ENCODE measurements around the gene ITIH4.

ITIH4 gene

GRCh38 chr3:52831500-52832301 lies 1.2 kb upstream of the ITIH4 start:
- peak; percentile 66 for DNase-seq

DNA sequence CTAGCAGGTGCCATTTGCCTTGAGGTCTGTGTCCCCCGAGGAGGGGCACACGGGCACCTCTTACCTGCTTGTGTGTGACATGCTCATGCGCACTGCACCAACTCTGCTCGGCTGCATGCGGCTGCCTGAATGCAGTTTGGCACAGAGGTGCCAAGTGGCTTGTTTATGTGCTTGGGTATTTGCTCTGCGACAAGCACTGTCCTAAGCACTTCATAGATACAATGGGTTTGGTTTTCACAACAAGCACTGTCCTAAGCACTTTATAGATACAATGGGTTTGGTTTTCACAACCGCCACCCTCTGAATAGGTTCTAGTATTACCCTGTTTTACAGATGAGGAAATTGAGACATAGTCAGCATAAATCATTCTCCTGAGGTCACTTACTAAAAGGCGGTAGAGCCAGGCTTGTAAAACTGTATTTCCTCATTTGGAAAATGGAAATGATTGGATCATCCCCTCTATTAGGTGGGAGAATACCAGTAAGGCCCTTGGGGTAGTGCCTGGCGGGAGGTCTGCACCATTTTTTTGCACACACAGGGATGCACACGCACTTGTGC lies 487 bp downstream of the ITIH4 start:
- DNase-seq, result no peak

GRCh38 chr3:52829482-52829881 lies 990 bp downstream of the ITIH4 start:
- DNase-seq, result no peak

DNA sequence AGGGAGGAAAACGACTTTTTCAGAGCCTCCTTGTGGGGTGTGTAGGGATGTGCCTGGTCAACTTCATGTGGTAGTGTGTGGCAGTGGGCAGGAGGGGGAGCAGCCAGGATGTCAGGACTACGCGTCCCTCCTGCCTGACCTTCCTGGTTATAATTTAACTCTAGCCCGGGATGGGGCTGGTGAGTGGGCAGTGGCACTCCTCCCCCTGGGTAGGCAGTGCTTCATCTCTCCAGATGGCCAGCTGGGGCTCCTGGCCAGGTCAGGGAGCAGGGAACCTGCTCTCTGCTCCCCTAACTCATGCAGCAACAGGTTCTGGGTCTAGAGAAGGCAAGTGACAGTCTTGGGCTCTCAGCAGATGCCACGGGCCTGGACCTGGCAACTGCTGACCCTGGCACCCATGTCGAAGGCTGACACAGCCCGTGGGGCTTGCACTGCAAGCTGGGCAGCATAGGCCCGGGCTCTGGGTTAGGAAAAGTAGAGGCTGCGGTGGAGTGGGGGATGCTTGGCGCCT lies 2.6 kb downstream of the ITIH4 start:
- no peak for DNase-seq

GRCh38 chr3:52827441-52827840 lies 3.0 kb downstream of the ITIH4 start:
- DNase-seq, result peak; percentile 13

GRCh38 chr3:52824037-52824436 lies 6.4 kb downstream of the ITIH4 start:
- DNase-seq, result no peak

DNA sequence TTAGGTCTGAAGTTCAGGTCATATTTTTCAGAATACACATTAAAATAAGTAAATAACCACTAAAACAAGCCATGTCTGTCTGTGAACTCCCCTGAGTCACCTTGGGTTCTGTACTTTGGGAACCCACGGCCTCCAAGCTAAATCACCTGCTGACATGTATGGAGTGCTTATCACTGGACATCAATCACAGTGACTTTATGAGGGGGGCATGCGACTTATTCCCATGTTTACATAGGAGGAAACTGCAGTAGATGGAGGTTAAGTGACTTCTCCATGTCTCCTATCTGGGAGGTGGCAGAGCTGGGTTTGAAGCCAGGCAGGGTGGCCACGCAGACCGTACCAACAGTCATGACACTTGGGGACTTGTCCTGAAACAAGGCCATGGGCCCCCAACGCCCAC lies 8.1 kb downstream of the ITIH4 start:
- no peak for DNase-seq

DNA sequence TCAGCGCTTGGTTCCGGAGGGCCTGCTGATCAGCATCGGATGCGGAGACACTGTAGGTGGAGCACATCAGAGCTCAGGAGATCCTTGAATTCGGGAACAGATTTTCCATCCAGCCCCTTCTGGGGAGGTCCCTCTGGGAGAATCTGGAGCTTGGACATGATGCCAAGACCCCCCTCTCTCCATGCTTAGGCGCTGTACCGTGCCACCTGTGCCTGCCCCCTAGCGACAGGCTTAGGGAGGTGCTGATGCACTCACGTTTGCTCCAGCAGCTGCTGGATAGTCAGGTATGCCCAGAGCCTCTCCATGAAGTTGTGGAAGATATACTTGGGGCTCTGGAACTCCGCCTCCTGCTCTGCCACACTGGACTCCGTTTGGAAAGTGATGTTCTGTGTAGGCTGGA lies 9.7 kb downstream of the ITIH4 start:
- no peak for DNase-seq

GRCh38 chr3:52819936-52820335 lies 10.5 kb downstream of the ITIH4 start:
- DNase-seq, result no peak

DNA sequence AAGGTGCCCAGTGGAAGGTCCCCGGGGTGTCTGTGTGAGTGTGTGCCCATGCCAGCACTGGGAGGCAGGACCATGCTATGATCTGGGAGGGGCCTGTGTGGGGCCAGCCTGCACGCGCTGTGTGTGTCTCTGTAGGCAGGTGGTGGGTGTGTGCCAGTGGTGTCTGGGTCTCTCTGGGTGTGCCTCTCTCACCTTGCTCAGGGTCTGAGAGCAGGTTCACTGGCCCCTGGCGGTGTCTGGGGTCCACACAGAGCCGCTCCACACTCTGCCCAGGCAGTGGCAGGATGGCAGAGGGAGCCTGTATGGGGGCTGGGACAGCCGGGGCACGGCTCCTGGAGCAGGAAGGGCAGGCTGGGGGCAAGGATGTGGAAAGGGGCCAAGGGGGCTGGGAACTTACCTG lies 12.6 kb downstream of the ITIH4 start:
- DNase-seq, result no peak

GRCh38 chr3:52817221-52817620 lies 13.3 kb downstream of the ITIH4 start:
- DNase-seq, result no peak

GRCh38 chr3:52816654-52817053 lies 13.8 kb downstream of the ITIH4 start:
- DNase-seq, result no peak

GRCh38 chr3:52816199-52816598 lies 14.3 kb downstream of the ITIH4 start:
- DNase-seq, result no peak

GRCh38 chr3:52813810-52814209 lies 16.7 kb downstream of the ITIH4 start:
- DNase-seq, result no peak

- DNase-seq, result no peak
These were observed 18.9 kb downstream of the ITIH4 start for GRCh38 chr3:52811452-52812011.

DNA sequence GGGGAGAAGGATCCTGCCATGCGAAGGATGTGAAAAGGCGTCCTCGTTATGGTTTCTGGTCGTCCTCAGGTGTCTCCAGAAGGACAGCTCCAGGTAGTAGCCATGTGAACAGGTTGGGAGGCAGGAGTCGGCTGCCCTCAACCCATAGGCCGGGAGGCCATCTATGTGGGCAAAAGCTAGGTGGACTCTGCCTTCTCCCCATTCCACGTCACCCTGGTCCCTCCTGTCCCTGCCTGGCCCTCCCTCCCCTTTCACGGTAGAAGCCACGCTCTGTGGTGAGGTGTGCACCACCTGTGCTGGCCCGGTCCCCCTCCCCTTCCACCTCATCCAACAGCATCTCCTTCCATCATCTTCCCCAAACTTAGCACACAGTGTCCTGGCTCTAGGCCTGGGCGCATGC lies 19.5 kb downstream of the ITIH4 start:
- DNase-seq, result no peak

DNA sequence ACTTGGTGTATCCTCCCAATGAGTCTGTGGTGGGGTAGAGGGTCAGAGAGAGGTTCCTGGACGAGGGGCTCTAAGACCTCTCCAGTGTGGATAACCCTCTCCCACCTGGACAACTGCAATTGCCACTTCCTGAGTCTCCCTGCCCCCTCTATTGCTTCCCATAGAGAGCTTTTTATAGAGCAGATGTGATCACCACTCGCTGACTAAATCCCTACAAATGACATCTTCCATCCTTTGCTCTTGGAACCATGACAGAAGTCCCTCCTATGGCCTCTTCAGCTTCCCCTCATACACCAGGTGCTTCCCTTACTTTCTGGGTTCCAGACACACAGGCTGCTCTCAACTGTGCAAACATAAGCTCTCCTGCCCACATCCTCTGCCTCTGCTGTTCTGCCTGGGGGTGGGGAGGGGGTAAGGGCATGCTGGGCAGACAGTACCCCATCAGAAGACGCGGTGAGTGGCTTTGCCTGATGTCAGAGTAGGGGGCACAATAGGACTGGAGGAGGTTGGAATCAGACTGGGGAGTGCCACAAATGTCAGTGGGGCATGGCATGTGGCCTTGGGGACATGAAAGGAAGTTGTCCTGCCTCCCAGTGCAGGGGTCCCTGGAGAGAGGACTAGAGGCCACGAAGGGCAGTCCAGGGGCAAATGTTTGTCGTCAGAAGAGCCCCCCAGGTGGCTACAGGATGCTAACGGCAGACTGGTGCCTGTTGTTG lies 20.7 kb downstream of the ITIH4 start:
- DNase-seq, result no peak

DNA sequence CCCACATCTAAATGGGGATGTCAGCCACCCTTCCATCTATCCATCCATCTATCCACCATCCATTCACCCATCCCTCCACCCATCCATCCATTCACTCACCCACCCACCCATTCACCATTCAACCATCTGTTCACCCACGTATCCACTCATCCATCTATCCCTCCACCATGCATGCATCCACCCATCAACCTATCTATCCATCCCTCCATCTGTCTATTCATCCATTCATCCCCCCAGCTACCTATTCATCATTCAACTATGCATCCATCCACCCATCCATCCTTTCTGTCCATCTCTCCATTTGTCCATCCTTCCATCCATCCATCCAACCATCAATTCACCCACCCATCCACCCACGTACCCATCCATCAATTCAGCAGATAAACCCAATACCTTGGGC lies 21.3 kb downstream of the ITIH4 start:
- DNase-seq, result no peak

- DNase-seq, result no peak
These were observed 25.0 kb downstream of the ITIH4 start for GRCh38 chr3:52805270-52806039.

DNA sequence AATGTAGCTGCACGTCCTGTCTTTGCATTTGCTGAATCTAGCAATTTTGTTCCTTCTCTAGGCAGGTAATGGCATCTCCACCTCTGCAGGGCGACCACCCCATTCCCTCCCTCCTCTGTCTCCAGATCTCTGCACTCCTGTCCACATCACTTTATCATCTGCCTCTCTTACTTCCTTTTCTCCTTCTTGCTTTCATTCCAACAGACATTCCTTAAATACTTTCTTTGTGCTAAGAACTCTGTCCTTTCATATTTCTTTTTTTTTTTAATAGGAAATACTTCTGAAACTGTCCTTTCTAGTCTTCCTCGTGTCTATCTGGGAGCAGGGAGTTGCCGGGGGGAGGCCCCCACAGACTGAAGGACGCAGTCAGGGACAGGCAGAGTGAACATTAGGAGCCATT lies 28.6 kb downstream of the ITIH4 start:
- DNase-seq, result peak; percentile 13

DNA sequence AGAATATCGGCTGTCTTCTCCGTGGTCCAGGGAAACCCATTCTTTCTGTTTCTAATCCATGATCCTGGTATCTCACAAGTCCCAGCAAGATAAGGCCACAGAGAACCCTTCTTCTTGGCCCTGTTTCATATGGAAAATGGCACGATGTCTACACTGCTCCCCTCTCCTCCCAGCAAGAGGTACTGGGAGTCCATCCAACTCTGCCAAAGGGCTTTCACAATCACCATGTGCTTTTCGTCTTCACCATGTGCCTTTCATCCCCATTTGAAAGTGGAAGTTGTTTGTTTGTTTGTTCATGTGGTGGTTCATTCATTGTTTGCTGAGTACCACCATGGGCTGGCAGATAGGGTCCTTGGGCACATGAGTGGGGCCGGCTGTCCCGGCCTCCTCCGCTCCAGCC lies 30.4 kb downstream of the ITIH4 start:
- no peak for DNase-seq

DNA sequence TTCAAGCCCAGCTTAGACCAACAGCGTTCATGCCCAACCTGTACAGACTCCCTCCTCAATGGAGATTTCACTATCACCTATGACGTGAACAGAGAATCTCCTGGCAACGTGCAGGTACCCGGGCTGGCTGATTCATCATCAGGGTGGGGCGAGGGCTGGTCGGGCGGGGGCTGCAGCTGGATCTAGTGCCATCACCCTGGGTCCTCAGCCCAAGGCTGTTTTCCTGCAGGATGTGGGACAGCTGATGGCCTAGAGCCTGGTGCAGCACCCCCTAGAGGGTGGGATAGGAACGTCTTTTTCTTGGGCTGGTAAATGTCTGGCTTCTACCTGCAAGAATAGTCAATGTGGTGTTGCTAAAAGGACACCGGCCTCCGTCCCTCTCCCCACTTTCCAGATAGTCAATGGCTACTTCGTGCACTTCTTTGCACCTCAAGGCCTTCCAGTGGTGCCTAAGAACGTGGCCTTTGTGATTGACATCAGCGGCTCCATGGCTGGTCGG lies 31.4 kb downstream of the ITIH4 start:
- no peak for DNase-seq
